LNCAP (cell line): ENCODE results near the gene PAQR3.

ENCODE experiments used
- TF ChIP-seq, protein P1 (sequence below): fragments of 450-650 bp; IDR thresholded peaks from 2 replicates; pipeline ENCODE4 v1.5.1; 2017; ENCODE audit warnings: mild to moderate bottlenecking

PAQR3 gene

DNA sequence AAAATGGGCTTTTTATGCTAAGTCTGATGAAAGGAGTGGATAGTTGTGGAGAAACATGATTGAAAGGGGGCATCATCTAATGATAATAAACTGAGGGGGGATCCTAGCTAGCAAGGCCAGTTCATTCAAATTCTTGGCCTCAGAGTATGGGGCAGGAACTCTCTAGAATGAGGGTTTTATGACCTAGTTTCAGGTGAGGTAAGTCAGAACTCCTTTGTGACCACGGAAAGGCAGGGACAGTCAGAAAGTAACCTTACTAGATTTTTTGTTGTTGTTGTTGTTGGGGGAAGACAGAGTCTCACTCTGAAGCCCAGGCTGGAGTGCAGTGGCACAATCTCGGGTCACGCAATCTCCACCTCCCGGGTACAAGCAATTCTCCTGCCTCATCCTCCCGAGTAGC is 1.5 kb upstream of the PAQR3 start:
- TF ChIP-seq, protein P1, sequence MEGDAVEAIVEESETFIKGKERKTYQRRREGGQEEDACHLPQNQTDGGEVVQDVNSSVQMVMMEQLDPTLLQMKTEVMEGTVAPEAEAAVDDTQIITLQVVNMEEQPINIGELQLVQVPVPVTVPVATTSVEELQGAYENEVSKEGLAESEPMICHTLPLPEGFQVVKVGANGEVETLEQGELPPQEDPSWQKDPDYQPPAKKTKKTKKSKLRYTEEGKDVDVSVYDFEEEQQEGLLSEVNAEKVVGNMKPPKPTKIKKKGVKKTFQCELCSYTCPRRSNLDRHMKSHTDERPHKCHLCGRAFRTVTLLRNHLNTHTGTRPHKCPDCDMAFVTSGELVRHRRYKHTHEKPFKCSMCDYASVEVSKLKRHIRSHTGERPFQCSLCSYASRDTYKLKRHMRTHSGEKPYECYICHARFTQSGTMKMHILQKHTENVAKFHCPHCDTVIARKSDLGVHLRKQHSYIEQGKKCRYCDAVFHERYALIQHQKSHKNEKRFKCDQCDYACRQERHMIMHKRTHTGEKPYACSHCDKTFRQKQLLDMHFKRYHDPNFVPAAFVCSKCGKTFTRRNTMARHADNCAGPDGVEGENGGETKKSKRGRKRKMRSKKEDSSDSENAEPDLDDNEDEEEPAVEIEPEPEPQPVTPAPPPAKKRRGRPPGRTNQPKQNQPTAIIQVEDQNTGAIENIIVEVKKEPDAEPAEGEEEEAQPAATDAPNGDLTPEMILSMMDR, result no peak

DNA sequence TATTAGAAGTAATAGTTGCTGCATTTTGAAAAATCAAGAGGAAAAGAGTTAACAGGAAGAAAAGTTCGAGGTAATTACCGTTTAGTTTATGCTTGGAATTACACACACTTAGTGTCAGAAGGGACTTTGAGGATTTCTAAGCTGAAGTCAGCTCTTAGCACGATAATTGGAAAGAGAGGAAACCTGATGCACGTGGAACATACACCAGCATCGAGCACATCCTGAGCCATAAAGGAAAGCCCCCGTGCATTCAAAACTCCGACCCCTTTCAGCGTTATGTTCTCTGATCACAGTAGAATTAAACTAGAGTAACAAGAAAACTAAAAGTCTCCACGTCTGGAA is 400 bp upstream of the PAQR3 start:
- TF ChIP-seq, protein P1, result no peak

DNA sequence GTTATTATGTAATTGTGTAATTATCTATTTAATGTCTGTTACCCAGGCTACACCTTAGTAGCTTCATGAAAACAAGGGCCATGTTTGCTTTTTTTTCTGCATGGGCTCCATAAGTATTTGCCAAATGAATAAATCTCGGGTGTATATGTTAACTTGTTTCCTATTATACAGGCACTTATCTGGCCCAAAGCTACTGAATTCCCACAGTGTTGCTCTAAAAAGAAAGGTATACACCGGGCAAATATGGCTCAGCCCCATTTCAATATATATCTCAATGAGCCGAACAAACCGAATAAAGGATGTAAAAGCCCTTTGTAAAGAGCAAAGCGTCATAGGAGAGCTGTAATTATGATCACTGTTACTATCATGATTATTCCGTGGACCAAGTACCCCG is 767 bp downstream of the PAQR3 start:
- TF ChIP-seq, protein P1, result no peak

DNA sequence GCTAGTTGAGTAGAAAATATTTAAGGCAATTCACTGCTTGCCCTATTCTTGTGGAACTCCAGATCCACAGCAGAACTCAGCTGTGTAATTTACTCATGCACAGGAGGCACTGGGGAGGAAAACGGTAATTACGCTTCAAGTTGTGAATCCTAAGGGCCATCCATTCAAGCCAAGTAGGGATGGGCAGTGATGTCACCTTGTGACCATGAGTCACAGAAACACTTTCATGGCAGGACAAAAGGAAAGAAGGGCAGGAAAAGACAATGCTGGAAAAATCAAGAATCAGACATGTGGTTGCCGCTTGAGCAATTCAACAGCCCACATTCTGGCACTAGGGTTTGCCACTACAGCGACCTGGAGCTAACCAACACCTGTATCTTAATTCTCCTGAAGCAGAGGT is 1.4 kb downstream of the PAQR3 start:
- TF ChIP-seq, protein P1, result no peak

DNA sequence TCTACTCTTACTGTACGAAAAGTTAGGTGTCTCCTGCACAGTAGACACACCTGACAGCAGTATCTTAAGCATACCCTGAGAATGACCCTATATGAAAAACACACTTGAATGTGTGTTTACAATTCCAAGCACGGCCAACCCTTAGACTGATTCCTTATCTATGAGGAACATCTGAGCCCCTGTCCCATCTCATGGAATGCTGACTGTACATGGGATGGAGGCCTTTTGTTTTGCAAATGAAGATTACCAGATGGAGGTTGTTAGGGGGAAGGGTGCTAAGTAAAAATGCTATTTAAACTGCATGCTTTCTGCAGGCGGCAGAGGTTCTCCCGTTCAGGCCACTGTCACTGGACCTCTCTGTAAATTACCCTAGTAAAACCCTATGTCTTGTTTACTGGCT is 2.2 kb downstream of the PAQR3 start:
- TF ChIP-seq, protein P1, result no peak

DNA sequence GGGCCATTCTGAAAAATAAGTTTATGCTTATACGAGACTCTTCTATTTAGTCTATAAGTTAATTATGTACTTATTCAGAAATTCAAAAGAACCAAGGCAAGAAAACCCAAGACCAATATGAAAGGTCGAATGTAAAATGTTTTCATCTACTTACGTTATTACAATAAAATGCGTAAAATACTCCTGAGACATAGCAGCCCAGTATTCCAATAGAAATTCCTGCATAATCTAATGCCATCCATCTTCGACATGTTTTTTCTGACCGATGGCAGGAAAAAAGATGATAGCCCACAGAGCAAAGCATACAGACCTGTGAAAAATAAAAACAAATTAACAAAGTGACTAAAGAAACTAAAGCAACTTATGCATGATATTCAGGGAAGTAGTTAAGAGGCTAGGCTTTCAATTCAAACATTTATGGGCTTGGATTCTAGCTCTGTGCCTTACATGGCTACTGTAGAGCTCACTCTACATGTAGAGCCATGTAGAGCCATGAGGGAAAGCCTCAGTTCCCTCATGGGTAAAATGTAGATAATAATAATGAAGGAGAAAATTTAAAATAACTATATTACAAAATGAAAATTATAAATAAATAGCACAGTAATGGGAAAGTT is 9.1 kb downstream of the PAQR3 start:
- TF ChIP-seq, protein P1, result no peak

DNA sequence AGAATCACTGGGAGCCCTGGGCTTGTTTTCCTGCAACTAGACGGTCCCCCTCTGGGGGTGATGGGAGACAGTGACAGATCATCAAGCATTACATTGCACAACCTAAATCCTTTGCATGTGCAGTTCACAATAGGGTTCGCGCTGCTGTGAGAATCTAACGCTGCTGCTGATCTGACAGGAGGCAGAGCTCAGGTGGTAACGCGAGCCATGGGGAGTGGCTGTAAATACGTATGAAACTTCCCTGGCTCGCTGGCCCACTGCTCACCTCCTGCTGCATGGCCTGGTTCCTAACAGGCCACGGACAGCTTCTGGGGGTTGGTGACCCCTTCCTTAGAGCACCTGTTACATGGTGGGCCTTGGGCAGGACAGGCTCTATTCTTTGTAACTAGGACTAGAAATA is 10.4 kb downstream of the PAQR3 start:
- TF ChIP-seq, protein P1, result no peak

DNA sequence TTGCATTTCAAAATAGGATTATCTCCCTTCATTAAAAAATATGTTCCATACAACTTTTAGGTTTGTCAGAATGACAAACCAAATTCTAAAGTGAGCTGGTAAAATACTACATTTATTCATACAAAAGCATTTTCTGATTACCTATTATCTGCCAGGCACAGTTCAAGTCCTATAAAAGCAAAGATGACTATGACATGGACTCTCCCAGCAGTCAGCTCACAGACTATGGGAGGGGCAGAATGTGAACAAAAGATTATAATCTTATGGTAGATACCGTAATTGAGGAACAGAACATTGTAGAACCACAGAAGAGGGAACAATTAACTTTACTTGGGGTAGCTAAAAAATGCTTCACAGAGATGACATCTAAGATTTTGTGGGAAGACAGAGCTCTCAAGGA is 12.4 kb downstream of the PAQR3 start:
- TF ChIP-seq, protein P1, result no peak
